Mesendoderm (in vitro differentiated cells): ENCODE data around the gene PROX2.

ENCODE experiments used
- DNase-seq: peaks from one replicate; pipeline ENCODE4 v3.0.0; 2013
- H2AK5ac ChIP-seq: 2 replicates; pipeline ENCODE4 v1.6.1; 2013; ENCODE audit warnings: low read length, inconsistent platforms
- H2BK120ac ChIP-seq: 2 replicates; pipeline ENCODE4 v1.6.1; 2013; ENCODE audit warnings: low read depth, mild to moderate bottlenecking, low read length, moderate library complexity, mixed read lengths
- H2BK15ac ChIP-seq: replicated peaks from 2 replicates; pipeline ENCODE4 v1.6.1; 2013; ENCODE audit warnings: low read depth, mild to moderate bottlenecking, moderate library complexity
- H2BK5ac ChIP-seq: 2 replicates; pipeline ENCODE4 v1.6.1; 2013; ENCODE audit warnings: low read length, inconsistent platforms
- H3K18ac ChIP-seq: 2 replicates; pipeline ENCODE4 v1.6.1; 2013; ENCODE audit warnings: mild to moderate bottlenecking, low read length, mixed read lengths
- H3K23ac ChIP-seq: one replicate; pipeline ENCODE4 v1.6.1; 2013; ENCODE audit warnings: low read length
- H3K27ac ChIP-seq: 2 replicates; pipeline ENCODE4 v1.5.1; 2013; ENCODE audit warnings: low read depth, mild to moderate bottlenecking, inconsistent platforms, low read length, moderate library complexity
- H3K27me3 ChIP-seq: 2 replicates; pipeline ENCODE4 v1.6.1; 2013; ENCODE audit warnings: low read length, control low read depth, mild to moderate bottlenecking, inconsistent platforms; ENCODE audit not compliant: insufficient read depth, poor library complexity
- H3K36me3 ChIP-seq: 2 replicates; pipeline ENCODE4 v1.6.1; 2013; ENCODE audit warnings: low read length, inconsistent platforms; ENCODE audit not compliant: control insufficient read depth, insufficient read depth
- H3K4ac ChIP-seq: one replicate; pipeline ENCODE4 v1.6.1; 2013; ENCODE audit warnings: low read depth, mild to moderate bottlenecking, low read length, moderate library complexity
- H3K4me1 ChIP-seq: 2 replicates; pipeline ENCODE4 v1.6.1; 2013; ENCODE audit warnings: low read depth, low read length, inconsistent platforms; ENCODE audit not compliant: control insufficient read depth
- H3K4me2 ChIP-seq: 2 replicates; pipeline ENCODE4 v1.6.1; 2013; ENCODE audit warnings: low read length
- H3K4me3 ChIP-seq: 2 replicates; pipeline ENCODE4 v1.5.1; 2013; ENCODE audit warnings: mild to moderate bottlenecking, low read length
- H3K56ac ChIP-seq: one replicate; pipeline ENCODE4 v1.6.1; 2013; ENCODE audit warnings: low read length
- H3K79me1 ChIP-seq: 2 replicates; pipeline ENCODE4 v1.6.1; 2013; ENCODE audit warnings: low read length, inconsistent platforms
- H3K79me2 ChIP-seq: 2 replicates; pipeline ENCODE4 v1.6.1; 2013; ENCODE audit warnings: mild to moderate bottlenecking, low read length; ENCODE audit not compliant: control insufficient read depth, insufficient read depth
- H3K9ac ChIP-seq: 2 replicates; pipeline ENCODE4 v1.6.1; 2013; ENCODE audit warnings: low read length, inconsistent platforms
- H4K5ac ChIP-seq: one replicate; pipeline ENCODE4 v1.6.1; 2013; ENCODE audit warnings: low read length
- H4K8ac ChIP-seq: one replicate; pipeline ENCODE4 v1.6.1; 2013; ENCODE audit warnings: low read depth, mild to moderate bottlenecking, control low read depth, low read length, moderate library complexity
- WGBS: extraction: QIAGEN DNeasy Blood & Tissue Kit; methylation state at CpG from one replicate; pipeline ENCODE4 v1.1.7; 2013; ENCODE audit warnings: low lambda C conversion rate, missing lambda C conversion rate; ENCODE audit not compliant: insufficient coverage; ENCODE audit errors: extremely low coverage; 5-methylcytosine and 5-hydroxymethylcytosine counted together

PROX2 gene

DNA sequence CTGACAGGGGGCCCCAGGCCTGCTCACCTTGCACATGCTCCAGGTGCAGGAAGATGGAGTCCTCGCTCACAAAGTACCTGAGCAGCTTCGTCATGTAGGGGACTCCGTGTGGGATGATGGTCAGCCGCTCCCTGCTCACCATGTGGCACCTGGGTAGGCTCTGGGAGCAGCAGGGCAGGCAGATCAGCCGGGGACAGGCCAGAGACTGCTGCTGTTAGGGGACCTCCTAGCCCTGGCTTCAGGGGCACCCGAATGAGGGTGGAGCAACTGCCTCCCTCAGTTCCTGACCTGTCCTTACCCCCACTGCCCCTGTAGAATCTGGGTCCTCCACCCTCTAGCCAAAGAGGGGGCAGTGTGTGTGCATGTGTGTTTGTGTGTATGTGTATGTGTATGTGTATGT lies 35.3 kb upstream of the PROX2 start:
- no peak for DNase-seq
- Histone ChIP-seq H2BK5ac (no peak overlapping the region), H4K8ac (no peak overlapping the region), H3K4me2 (no peak overlapping the region), H3K79me1 (no peaks in the 10 kb centered on the region), H4K5ac (no peak overlapping the region), H3K23ac (no peak overlapping the region), H3K18ac (no peak overlapping the region), H3K9ac (no peak overlapping the region), H3K4ac (no peak overlapping the region), H3K4me1 (no peaks in the 10 kb centered on the region), H3K27me3 (no peaks in the 10 kb centered on the region), H3K36me3 (peaks cover 2% of the 10 kb centered on the region), H3K79me2 (no peaks in the 10 kb centered on the region), H2BK120ac (no peak overlapping the region), H3K27ac (no peak overlapping the region), H3K4me3 (no peak overlapping the region), H2BK15ac (no peak overlapping the region), H3K56ac (no peak overlapping the region), H2AK5ac (no peak overlapping the region)
- WGBS, result no CpG with 5 or more reads among the region's 6 CpGs

DNA sequence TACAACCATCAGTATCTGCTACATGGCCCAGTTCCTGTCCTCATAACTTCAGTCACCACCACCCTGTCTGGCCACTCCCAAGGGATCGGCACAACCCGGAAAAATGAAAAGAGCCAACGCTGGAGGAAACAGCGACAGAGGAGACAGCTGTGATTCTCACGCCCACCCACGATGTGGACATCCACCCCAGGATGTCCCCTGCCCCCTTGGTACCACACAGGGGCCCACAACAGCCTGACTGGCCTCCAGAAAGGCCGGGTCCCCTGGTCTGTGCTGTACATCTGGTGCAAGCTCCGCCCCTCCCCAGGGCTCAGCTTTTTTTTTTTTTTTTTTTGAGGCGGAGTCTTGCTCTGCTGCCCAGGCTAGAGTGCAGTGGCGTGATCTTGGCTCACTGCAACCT lies 34.6 kb upstream of the PROX2 start:
- Histone ChIP-seq H3K56ac (no peak overlapping the region), H3K4ac (no peak overlapping the region), H2BK5ac (no peak overlapping the region), H3K23ac (no peak overlapping the region), H2AK5ac (no peak overlapping the region), H3K18ac (no peak overlapping the region), H3K27me3 (no peaks in the 10 kb centered on the region), H3K79me1 (no peaks in the 10 kb centered on the region), H3K4me3 (no peak overlapping the region), H4K5ac (no peak overlapping the region), H4K8ac (no peak overlapping the region), H2BK15ac (no peak overlapping the region), H3K36me3 (peaks cover 2% of the 10 kb centered on the region), H2BK120ac (no peak overlapping the region), H3K27ac (no peak overlapping the region), H3K79me2 (no peaks in the 10 kb centered on the region), H3K4me2 (no peak overlapping the region), H3K9ac (no peak overlapping the region), H3K4me1 (no peaks in the 10 kb centered on the region)
- no peak for DNase-seq
- no CpG with 5 or more reads among the region's 10 CpGs for WGBS

DNA sequence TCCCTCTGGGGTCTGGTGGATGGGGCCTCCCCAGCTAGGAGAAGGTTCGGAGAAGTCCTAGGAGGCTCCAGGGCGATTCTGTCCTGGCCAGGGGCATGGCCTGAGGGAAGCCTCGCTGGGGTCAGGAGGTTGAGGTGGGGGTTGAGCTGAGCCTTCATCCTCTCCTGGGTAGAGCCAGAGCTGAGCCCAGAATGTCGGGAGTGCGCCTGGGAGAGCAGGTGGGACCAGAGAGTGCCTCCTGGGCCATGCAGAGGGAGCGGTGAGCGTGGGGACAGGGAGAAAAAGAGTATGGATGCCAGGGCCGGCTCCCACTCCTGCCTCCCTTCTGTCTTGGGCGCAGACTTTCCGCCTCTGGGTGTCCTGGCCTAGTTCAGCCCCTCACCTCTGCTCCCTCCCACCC lies 34.0 kb upstream of the PROX2 start:
- WGBS, result no CpG with 5 or more reads among the region's 10 CpGs
- no peak overlapping the region for H3K9ac ChIP-seq
- H4K8ac ChIP-seq, result no peak overlapping the region
- no peak overlapping the region for H3K4ac ChIP-seq
- no peaks in the 10 kb centered on the region for H3K79me1 ChIP-seq
- H3K79me2 ChIP-seq, result no peaks in the 10 kb centered on the region
- no peak overlapping the region for H2BK15ac ChIP-seq
- H4K5ac ChIP-seq, result no peak overlapping the region
- no peak overlapping the region for H2AK5ac ChIP-seq
- no peaks in the 10 kb centered on the region for H3K4me1 ChIP-seq
- no peak overlapping the region for H3K27ac ChIP-seq
- no peak overlapping the region for H2BK120ac ChIP-seq
- no peaks in the 10 kb centered on the region for H3K27me3 ChIP-seq
- no peak overlapping the region for H2BK5ac ChIP-seq
- H3K36me3 ChIP-seq, result peaks cover 2% of the 10 kb centered on the region
- H3K4me2 ChIP-seq, result no peak overlapping the region
- no peak overlapping the region for H3K18ac ChIP-seq
- H3K56ac ChIP-seq, result no peak overlapping the region
- no peak overlapping the region for H3K4me3 ChIP-seq
- no peak for DNase-seq
- H3K23ac ChIP-seq, result no peak overlapping the region

DNA sequence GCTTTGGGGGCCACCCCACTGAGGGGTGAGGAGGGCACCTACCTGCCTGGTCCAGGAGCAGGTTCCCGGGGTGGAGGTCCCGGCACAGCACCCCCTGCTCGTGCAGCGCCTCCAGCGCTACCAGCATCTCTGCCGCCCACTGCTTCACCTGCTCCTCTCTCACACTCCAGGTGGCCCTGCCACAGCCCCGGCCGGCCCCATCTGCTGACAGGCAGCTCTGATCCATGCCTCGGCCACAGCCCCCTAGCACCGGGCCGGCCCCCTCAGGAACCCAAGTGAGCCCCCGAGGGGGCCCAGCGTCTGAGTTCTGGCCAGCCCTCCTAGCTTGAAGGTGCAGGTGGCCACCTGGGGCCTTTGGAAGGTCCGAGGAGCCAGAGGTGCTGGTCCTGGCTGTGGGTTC lies 33.6 kb upstream of the PROX2 start:
- Histone ChIP-seq H2BK15ac (no peak overlapping the region), H3K18ac (no peak overlapping the region), H3K27me3 (no peaks in the 10 kb centered on the region), H3K9ac (no peak overlapping the region), H3K4me1 (no peaks in the 10 kb centered on the region), H3K4me2 (no peak overlapping the region), H2BK120ac (no peak overlapping the region), H3K56ac (no peak overlapping the region), H2BK5ac (no peak overlapping the region), H3K4ac (no peak overlapping the region), H3K4me3 (no peak overlapping the region), H3K79me1 (no peaks in the 10 kb centered on the region), H3K36me3 (peaks cover 3% of the 10 kb centered on the region), H4K8ac (no peak overlapping the region), H3K79me2 (no peaks in the 10 kb centered on the region), H4K5ac (no peak overlapping the region), H2AK5ac (no peak overlapping the region), H3K23ac (no peak overlapping the region), H3K27ac (no peak overlapping the region)
- no peak for DNase-seq
- no CpG with 5 or more reads among the region's 14 CpGs for WGBS

DNA sequence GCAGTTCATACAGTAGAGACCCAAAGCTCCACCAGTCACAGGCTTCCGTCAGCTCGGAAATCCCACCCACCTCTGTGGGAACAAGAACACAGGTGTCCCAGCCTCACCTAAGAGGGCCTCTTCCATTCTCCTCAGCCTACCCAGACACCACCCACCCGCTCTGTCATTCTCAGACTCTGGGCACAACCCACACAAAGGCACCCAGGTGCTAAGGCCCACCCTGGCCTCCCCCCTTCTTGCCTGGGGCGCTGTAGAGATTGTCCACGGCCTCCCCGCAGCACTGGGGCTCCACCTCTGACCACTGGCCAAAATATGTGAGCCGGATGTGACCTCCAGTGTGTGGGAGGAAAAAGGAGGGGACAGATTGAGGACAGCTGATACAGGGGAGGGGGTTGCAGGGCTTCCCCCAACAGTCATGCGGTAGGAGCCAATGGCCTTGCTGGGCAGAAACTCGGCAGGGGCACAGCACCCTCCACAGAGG lies 33.0 kb upstream of the PROX2 start:
- no peak overlapping the region for H3K4me3 ChIP-seq
- no peak overlapping the region for H3K4ac ChIP-seq
- WGBS, result no CpG with 5 or more reads among the region's 9 CpGs
- no peak overlapping the region for H2BK15ac ChIP-seq
- H3K79me2 ChIP-seq, result no peaks in the 10 kb centered on the region
- no peak overlapping the region for H3K23ac ChIP-seq
- H2BK120ac ChIP-seq, result no peak overlapping the region
- no peak overlapping the region for H2AK5ac ChIP-seq
- no peak overlapping the region for H3K9ac ChIP-seq
- H3K18ac ChIP-seq, result no peak overlapping the region
- H3K27me3 ChIP-seq, result no peaks in the 10 kb centered on the region
- H3K79me1 ChIP-seq, result no peaks in the 10 kb centered on the region
- H3K56ac ChIP-seq, result no peak overlapping the region
- H4K8ac ChIP-seq, result no peak overlapping the region
- no peak overlapping the region for H2BK5ac ChIP-seq
- no peak for DNase-seq
- no peaks in the 10 kb centered on the region for H3K4me1 ChIP-seq
- H3K27ac ChIP-seq, result no peak overlapping the region
- no peak overlapping the region for H4K5ac ChIP-seq
- no peak overlapping the region for H3K4me2 ChIP-seq
- peaks cover 3% of the 10 kb centered on the region for H3K36me3 ChIP-seq

DNA sequence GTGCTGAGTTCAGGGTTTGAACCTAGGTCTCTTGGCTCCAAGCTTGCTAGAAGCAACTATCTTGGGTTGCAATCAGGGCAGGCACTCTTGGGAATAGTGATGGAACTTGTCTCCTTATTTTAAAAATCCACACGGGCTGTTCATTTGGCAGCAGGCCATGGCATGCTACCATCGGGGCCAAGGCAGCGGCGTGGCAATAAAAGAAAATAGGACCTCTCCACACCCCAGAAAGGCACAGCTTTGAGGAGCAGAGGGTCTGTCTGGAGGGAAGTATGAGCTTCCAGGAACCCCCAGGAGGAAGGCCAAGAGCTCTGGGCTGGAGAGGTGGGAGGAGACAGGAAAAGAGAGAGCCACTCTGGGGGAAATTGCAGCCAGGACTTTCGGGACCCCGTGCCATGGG lies 31.8 kb upstream of the PROX2 start:
- Histone ChIP-seq H3K4me3 (no peak overlapping the region), H3K9ac (no peak overlapping the region), H3K79me1 (no peaks in the 10 kb centered on the region), H3K27me3 (no peaks in the 10 kb centered on the region), H3K18ac (no peak overlapping the region), H3K79me2 (no peaks in the 10 kb centered on the region), H2AK5ac (no peak overlapping the region), H4K5ac (no peak overlapping the region), H3K27ac (no peak overlapping the region), H3K4me1 (no peaks in the 10 kb centered on the region), H3K4me2 (no peak overlapping the region), H2BK5ac (no peak overlapping the region), H4K8ac (no peak overlapping the region), H3K23ac (no peak overlapping the region), H2BK120ac (no peak overlapping the region), H3K4ac (no peak overlapping the region), H2BK15ac (no peak overlapping the region), H3K36me3 (peaks cover 8% of the 10 kb centered on the region), H3K56ac (no peak overlapping the region)
- no CpG with 5 or more reads among the region's 6 CpGs for WGBS
- DNase-seq, result no peak
